ENCODE data around the gene TEX52. TPM values are rescaled to one million over a fixed set of nuclear protein-coding genes. Genes with fewer than 3 reads are reported as not detected.

TEX52 gene
- total RNA-seq, 1 experiment from 2014 or later: 0.34 TPM

Other genes with a start within 250 kb of the TEX52 start
- gene FKBP4, start 62.1 kb downstream of the TEX52 start, total RNA-seq (2022): 118 and 136 TPM in 2 replicates
- 52.6 and 58.5 TPM in 2 replicates for gene ITFG2, start 44.4 kb downstream of the TEX52 start, total RNA-seq (2022)
- not detected in 2 replicates for gene NRIP2, start 22.0 kb downstream of the TEX52 start, total RNA-seq (2022)
- gene FOXM1, start 20.1 kb upstream of the TEX52 start, total RNA-seq (2022): 217 and 222 TPM in 2 replicates
- 99.1 and 99.8 TPM in 2 replicates for gene RHNO1, start 20.2 kb upstream of the TEX52 start, total RNA-seq (2022)
- 31.0 and 31.7 TPM in 2 replicates for gene TULP3, start 33.9 kb upstream of the TEX52 start, total RNA-seq (2022)
- 96.2 and 97.8 TPM in 2 replicates for gene TEAD4, start 102.4 kb upstream of the TEX52 start, total RNA-seq (2022)
- gene TSPAN9, start 220.3 kb upstream of the TEX52 start, total RNA-seq (2022): 45.5 and 49.1 TPM in 2 replicates